Neural cell (in vitro differentiated cells): ENCODE measurements around the gene MAGEA4. TPM values are rescaled to one million over a fixed set of nuclear protein-coding genes. Genes with fewer than 3 reads are reported as not detected.

Source experiments
- H2AFZ ChIP-seq: fragments of 200-600, 300-800 bp; sonication (generic), shearing (Covaris generic); 2 replicates; pipeline ENCODE4 v1.6.0; 2014; ENCODE audit warnings: low read depth, mild to moderate bottlenecking, antibody characterized with exemption, low read length, moderate library complexity
- H3F3A ChIP-seq: fragments of 200-600 bp; shearing (Covaris generic); 2 replicates; pipeline ENCODE4 v1.6.1; 2016; ENCODE audit warnings: mild to moderate bottlenecking, moderate library complexity, mixed read lengths, antibody characterized with exemption, low read length; ENCODE audit not compliant: insufficient read depth, poor library complexity, severe bottlenecking
- H3K27ac ChIP-seq: fragments of 200-600, 300-800 bp; sonication (generic), shearing (Covaris generic); 2 replicates; pipeline ENCODE4 v1.5.1; 2014; ENCODE audit warnings: mild to moderate bottlenecking, low read length, moderate library complexity
- H3K27me3 ChIP-seq: fragments of 300-800, 200-600 bp; sonication (generic), shearing (Covaris generic); 2 replicates; pipeline ENCODE4 v1.6.0; 2014; ENCODE audit warnings: mild to moderate bottlenecking, low read depth, low read length, moderate library complexity; ENCODE audit not compliant: insufficient read depth
- H3K36me3 ChIP-seq: fragments of 300-800, 200-600 bp; sonication (generic), shearing (Covaris generic); 2 replicates; pipeline ENCODE4 v1.5.1; 2014; ENCODE audit warnings: mild to moderate bottlenecking, antibody characterized with exemption, low read length, moderate library complexity; ENCODE audit not compliant: insufficient read depth
- H3K4me2 ChIP-seq: fragments of 300-800, 200-600 bp; sonication (generic), shearing (Covaris generic); 2 replicates; pipeline ENCODE4 v1.6.0; 2014; ENCODE audit warnings: mild to moderate bottlenecking, low read length
- H3K4me3 ChIP-seq: fragments of 300-800, 200-600 bp; sonication (generic), shearing (Covaris generic); 2 replicates; pipeline ENCODE4 v1.5.1; 2014; ENCODE audit warnings: mild to moderate bottlenecking, low read length, moderate library complexity
- H3K79me2 ChIP-seq: fragments of 200-600 bp; shearing (Covaris generic); replicated peaks from 2 replicates; pipeline ENCODE4 v1.6.0; 2014; ENCODE audit warnings: mild to moderate bottlenecking, low read length, moderate library complexity; ENCODE audit not compliant: insufficient read depth
- H3K9ac ChIP-seq: fragments of 300-800, 200-600 bp; sonication (generic), shearing (Covaris generic); 2 replicates; pipeline ENCODE4 v1.6.1; 2016; ENCODE audit warnings: mild to moderate bottlenecking, low read length, mixed read lengths
- H3K9me2 ChIP-seq: fragments of 200-600 bp; shearing (Covaris generic); 2 replicates; pipeline ENCODE4 v1.6.1; 2016; ENCODE audit warnings: mild to moderate bottlenecking, low read length, mixed read lengths; ENCODE audit not compliant: insufficient read depth
- H3K9me3 ChIP-seq: fragments of 200-600, 300-800 bp; sonication (generic), shearing (Covaris generic); 2 replicates; pipeline ENCODE4 v1.6.1; 2016; ENCODE audit warnings: mild to moderate bottlenecking, mixed run types, low read length, moderate library complexity, mixed read lengths
- H4K20me1 ChIP-seq: fragments of 200-600 bp; shearing (Covaris generic); 2 replicates; pipeline ENCODE4 v1.6.1; 2016; ENCODE audit warnings: mild to moderate bottlenecking, mixed run types; ENCODE audit not compliant: insufficient read depth
- EP300 ChIP-seq: fragments of 450-650 bp; conservative IDR thresholded peaks from 2 replicates; pipeline ENCODE4 v1.6.1; 2014; ENCODE audit warnings: antibody characterized with exemption, mild to moderate bottlenecking, moderate library complexity; ENCODE audit not compliant: poor library complexity, severe bottlenecking
- EZH2 ChIP-seq: fragments of 200-600, 300-800 bp; shearing (Covaris generic), sonication (generic); IDR thresholded peaks from 2 replicates; pipeline ENCODE4 v1.6.1; 2014; ENCODE audit warnings: antibody characterized with exemption, low read length, borderline replicate concordance, mild to moderate bottlenecking; ENCODE audit not compliant: insufficient read depth, poor library complexity, severe bottlenecking
- MXI1 ChIP-seq: fragments of 450-650 bp; conservative IDR thresholded peaks from 2 replicates; pipeline ENCODE4 v1.6.1; 2014; ENCODE audit warnings: antibody characterized with exemption, mild to moderate bottlenecking; ENCODE audit not compliant: poor library complexity, severe bottlenecking
- POLR2AphosphoS5 ChIP-seq: IDR thresholded peaks from 2 replicates; pipeline ENCODE4 v1.6.1; 2012
- RAD21 ChIP-seq: fragments of 450-650 bp; conservative IDR thresholded peaks from 2 replicates; pipeline ENCODE4 v1.6.1; 2014; ENCODE audit warnings: antibody characterized with exemption, mild to moderate bottlenecking, moderate library complexity
- SMC3 ChIP-seq: fragments of 450-650 bp; conservative IDR thresholded peaks from 2 replicates; pipeline ENCODE4 v1.6.1; 2014; ENCODE audit warnings: antibody characterized with exemption, mild to moderate bottlenecking, moderate library complexity; ENCODE audit not compliant: poor library complexity
- TAF1 ChIP-seq: IDR thresholded peaks from 2 replicates; pipeline ENCODE4 v1.6.1; 2012; ENCODE audit warnings: low read depth
- polyA plus RNA-seq: library from polyadenylated mRNA; depleted of rRNA; stranded (reverse); fragments of >200 nt; gene quantifications from 2 replicates; pipeline ENCODE4 v1.2.3, GENCODE V29; 2014
- TF ChIP-seq, protein P1 (sequence below): fragments of 450-650 bp; IDR thresholded peaks from 2 replicates; pipeline ENCODE4 v1.5.1; 2014; ENCODE audit warnings: antibody characterized with exemption, mild to moderate bottlenecking, moderate library complexity; ENCODE audit not compliant: poor library complexity, severe bottlenecking
- TF ChIP-seq, protein P2 (sequence below): IDR thresholded peaks from 2 replicates; pipeline ENCODE4 v1.6.1; 2012; ENCODE audit warnings: borderline replicate concordance

MAGEA4 gene
- polyA plus RNA-seq, 1 donor from 2014 or later: not detected

- H3K4me2 ChIP-seq: no peak overlapping the region
- no peaks in the 10 kb centered on the region for H4K20me1 ChIP-seq
- H3K27me3 ChIP-seq: no peaks in the 10 kb centered on the region
- no peak overlapping the region for H3K27ac ChIP-seq
- no peak for TF ChIP-seq MXI1
- TF ChIP-seq, protein P1, sequence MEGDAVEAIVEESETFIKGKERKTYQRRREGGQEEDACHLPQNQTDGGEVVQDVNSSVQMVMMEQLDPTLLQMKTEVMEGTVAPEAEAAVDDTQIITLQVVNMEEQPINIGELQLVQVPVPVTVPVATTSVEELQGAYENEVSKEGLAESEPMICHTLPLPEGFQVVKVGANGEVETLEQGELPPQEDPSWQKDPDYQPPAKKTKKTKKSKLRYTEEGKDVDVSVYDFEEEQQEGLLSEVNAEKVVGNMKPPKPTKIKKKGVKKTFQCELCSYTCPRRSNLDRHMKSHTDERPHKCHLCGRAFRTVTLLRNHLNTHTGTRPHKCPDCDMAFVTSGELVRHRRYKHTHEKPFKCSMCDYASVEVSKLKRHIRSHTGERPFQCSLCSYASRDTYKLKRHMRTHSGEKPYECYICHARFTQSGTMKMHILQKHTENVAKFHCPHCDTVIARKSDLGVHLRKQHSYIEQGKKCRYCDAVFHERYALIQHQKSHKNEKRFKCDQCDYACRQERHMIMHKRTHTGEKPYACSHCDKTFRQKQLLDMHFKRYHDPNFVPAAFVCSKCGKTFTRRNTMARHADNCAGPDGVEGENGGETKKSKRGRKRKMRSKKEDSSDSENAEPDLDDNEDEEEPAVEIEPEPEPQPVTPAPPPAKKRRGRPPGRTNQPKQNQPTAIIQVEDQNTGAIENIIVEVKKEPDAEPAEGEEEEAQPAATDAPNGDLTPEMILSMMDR: no peak
- no peak for TF ChIP-seq POLR2AphosphoS5
- no peak for TF ChIP-seq EZH2
- TF ChIP-seq, protein P2, sequence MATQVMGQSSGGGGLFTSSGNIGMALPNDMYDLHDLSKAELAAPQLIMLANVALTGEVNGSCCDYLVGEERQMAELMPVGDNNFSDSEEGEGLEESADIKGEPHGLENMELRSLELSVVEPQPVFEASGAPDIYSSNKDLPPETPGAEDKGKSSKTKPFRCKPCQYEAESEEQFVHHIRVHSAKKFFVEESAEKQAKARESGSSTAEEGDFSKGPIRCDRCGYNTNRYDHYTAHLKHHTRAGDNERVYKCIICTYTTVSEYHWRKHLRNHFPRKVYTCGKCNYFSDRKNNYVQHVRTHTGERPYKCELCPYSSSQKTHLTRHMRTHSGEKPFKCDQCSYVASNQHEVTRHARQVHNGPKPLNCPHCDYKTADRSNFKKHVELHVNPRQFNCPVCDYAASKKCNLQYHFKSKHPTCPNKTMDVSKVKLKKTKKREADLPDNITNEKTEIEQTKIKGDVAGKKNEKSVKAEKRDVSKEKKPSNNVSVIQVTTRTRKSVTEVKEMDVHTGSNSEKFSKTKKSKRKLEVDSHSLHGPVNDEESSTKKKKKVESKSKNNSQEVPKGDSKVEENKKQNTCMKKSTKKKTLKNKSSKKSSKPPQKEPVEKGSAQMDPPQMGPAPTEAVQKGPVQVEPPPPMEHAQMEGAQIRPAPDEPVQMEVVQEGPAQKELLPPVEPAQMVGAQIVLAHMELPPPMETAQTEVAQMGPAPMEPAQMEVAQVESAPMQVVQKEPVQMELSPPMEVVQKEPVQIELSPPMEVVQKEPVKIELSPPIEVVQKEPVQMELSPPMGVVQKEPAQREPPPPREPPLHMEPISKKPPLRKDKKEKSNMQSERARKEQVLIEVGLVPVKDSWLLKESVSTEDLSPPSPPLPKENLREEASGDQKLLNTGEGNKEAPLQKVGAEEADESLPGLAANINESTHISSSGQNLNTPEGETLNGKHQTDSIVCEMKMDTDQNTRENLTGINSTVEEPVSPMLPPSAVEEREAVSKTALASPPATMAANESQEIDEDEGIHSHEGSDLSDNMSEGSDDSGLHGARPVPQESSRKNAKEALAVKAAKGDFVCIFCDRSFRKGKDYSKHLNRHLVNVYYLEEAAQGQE: no peak
- TF ChIP-seq RAD21: no peak
- TF ChIP-seq EP300: no peak
- TF ChIP-seq TAF1: no peak
- TF ChIP-seq SMC3: no peak
- no peaks in the 10 kb centered on the region for H3K36me3 ChIP-seq
- H2AFZ ChIP-seq: no peak overlapping the region
- no peak overlapping the region for H3K4me3 ChIP-seq
- H3K79me2 ChIP-seq: no peaks in the 10 kb centered on the region
- no peaks in the 10 kb centered on the region for H3K9me3 ChIP-seq
- H3F3A ChIP-seq: no peaks in the 10 kb centered on the region
- H3K9ac ChIP-seq: no peak overlapping the region
- H3K9me2 ChIP-seq: no peaks in the 10 kb centered on the region
Observed at GRCh38 chrX:151920530-151920929, 7.8 kb downstream of the MAGEA4 start.

- H3K4me2 ChIP-seq: no peak overlapping the region
- no peaks in the 10 kb centered on the region for H3K79me2 ChIP-seq
- H2AFZ ChIP-seq: no peak overlapping the region
- H3K27ac ChIP-seq: no peak overlapping the region
- TF ChIP-seq MXI1 (no peak), POLR2AphosphoS5 (no peak), TAF1 (no peak), EZH2 (no peak), SMC3 (no peak), EP300 (no peak), RAD21 (no peak)
- TF ChIP-seq, protein P1: no peak
- TF ChIP-seq, protein P2: no peak
- no peaks in the 10 kb centered on the region for H4K20me1 ChIP-seq
- no peak overlapping the region for H3K4me3 ChIP-seq
- H3F3A ChIP-seq: no peaks in the 10 kb centered on the region
- no peak overlapping the region for H3K9ac ChIP-seq
- H3K27me3 ChIP-seq: no peaks in the 10 kb centered on the region
- no peaks in the 10 kb centered on the region for H3K9me3 ChIP-seq
- no peaks in the 10 kb centered on the region for H3K36me3 ChIP-seq
- H3K9me2 ChIP-seq: no peaks in the 10 kb centered on the region
Observed at GRCh38 chrX:151921292-151921691, 8.6 kb downstream of the MAGEA4 start.
